HG03280 (cell line): ENCODE results near the gene DNAJC30.

Experiments used
- ATAC-seq: cut with Tn5 transposase; IDR thresholded peaks from one replicate; pipeline ENCODE4 v1.9.1; 2021; ENCODE audit warnings: mild to moderate bottlenecking, moderate library complexity; ENCODE audit not compliant: unreplicated experiment

The DNAJC30 gene

DNA sequence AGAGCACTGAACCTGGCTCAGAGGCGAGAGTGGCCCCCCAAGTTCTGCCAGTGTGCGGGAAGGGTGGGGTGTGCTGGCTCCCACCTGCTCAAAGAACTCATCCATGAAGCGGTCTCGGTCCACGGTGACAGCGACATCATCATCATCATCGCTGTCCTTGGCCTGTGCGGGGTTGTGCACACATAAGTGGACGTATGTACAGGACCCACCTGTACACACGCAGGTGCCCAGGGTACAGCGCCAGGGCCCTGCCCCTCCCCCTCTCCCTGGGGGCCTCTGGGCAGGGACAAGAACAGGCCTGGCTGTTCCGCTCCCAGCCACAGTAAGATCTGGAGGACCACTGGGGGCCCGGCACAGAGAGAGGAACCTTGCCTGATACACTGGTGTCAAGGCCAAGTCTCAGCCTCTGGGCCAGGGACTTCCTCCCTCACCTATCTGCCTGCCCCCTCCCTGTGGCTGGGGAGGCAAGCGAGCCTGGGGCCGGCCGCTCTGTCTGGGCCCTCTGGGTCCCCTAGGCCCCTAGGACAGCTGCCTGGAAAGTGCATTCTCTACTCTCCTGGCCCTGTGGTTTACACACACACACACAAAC is 25.8 kb upstream of the DNAJC30 start:
- no peak for ATAC-seq

DNA sequence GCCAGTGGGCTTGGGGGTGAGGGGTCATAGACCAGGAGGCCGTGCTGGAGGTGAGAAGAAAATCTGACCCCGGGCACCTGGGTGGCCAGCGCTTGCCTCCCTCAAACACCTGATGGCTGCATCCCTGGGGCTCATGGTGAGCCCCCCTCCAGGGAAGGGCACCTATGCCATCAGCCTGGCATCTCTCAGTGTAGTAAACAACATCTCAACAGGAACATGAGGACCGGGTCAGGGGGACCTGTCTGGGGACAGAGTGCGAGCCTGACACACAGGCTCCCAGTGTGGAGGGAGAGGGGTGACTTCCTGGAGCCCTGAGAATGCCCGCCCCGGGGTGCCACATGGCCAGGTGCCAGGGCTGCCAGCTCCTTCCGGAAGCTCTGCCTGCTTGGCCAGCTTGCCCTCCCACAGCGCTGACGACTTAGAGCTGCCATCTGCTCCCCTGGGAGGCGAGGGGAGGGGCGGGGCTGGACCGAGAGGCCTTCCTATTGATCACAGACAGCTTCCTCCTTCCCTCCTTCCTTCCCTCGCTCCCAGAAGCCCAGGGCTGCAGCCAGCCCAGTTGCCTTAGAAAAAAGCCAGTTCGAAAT is 23.9 kb upstream of the DNAJC30 start:
- no peak for ATAC-seq

DNA sequence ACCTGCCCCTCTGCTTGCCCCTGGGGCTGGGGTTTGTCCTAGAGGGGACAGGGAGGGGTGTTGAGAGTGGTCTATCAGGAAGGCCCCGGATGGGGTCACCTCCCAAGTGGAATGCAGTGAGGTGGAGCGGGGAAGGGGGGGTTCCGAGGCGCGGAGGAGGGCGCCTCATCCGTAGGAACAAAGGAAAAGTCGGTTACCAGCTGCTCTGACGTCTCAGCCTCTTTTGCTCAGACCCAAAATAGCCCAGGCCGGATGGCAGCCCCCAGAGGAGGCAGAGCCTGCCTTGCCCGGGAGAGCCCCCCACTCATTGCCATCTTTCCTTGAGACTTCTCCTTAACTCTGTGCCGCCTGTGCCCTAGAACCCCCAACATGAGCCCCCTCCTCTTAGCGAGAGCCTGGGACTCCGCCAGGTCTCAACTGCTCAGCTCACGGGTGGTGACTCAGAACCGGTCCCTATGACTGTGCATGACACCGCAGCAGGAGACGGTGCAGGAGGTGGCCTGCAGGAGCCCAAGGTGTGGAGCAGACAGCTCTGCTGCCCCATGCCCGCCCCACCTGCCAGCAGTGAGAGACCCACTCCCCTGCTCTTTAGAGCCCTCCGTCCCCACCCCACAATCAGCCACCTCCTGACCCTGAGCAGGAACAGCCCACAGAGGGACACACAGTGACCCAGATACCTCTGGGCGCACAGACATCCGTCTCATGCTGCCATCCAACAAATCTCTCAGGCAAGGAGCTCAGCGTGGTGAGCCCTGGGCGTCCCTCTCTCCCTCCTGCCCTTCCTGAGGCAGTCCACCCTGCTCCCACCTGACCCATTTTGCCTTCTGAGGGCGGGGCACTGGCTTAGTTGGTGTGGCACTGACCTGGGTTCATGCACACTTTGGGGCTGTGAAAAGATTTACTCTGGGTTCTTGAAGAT is 23.1 kb upstream of the DNAJC30 start:
- ATAC-seq = no peak

DNA sequence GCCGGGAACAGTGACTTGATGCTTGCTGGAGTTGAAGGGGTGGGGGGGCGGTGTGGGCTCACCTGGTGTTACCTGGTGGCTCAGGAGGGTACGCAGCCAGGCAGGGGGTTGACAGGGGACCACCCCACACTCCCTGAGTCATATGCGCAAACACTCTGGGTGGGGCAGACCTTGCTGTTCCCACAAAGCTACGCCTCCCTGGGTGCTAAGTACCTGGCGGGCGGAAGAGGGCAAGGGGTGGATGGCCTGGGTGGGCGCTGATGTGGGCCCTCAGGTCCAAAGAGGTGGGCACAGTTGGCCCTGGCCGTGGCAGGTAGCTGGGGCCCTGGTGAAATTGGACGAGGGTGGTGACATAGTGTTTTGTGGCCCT is 22.3 kb upstream of the DNAJC30 start:
- ATAC-seq = no peak

DNA sequence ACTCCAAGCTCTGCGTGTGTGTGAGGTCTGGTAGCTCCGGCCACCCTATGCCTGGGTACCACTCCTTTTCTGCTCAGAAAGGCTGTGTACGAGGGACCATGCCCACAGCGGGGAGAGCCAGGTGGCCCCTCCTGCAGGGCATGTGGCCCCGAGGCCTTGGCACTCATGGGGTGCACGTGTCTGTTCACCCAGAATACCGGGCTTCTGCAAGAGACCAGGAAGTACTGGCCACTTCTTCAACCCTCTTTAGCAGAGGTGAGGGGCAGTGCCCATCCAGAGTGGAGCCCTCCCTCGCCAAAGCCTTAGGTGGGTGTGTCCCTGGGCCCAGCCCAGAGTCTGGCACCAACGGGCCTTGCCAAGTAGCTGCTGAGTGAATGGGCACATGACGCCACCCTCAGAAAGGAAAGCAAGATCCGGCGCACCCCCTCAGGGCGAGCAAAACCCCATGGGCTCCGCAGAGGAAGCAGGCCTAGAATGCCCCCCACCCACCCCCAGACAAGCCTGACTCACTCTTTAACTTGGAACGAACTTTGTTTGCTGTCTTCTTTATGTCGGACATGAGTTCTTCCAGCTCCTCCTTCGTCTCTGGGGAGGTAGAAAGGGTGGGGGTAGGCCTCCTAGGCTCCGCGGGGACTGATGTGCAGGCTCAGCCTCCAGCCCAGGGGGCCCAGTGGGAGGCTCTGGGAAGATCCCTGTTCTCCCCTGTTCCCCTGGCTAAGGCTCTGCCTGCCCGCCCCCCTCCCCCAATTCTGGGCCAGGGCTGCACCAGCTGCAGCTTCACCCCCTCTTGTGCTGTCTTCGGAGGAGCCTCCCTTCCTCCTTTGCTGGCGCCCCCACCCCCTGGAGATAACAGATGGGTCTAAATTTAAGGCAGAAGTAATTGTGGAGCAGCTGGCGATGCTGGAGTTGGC is 21.6 kb upstream of the DNAJC30 start:
- ATAC-seq = no peak

DNA sequence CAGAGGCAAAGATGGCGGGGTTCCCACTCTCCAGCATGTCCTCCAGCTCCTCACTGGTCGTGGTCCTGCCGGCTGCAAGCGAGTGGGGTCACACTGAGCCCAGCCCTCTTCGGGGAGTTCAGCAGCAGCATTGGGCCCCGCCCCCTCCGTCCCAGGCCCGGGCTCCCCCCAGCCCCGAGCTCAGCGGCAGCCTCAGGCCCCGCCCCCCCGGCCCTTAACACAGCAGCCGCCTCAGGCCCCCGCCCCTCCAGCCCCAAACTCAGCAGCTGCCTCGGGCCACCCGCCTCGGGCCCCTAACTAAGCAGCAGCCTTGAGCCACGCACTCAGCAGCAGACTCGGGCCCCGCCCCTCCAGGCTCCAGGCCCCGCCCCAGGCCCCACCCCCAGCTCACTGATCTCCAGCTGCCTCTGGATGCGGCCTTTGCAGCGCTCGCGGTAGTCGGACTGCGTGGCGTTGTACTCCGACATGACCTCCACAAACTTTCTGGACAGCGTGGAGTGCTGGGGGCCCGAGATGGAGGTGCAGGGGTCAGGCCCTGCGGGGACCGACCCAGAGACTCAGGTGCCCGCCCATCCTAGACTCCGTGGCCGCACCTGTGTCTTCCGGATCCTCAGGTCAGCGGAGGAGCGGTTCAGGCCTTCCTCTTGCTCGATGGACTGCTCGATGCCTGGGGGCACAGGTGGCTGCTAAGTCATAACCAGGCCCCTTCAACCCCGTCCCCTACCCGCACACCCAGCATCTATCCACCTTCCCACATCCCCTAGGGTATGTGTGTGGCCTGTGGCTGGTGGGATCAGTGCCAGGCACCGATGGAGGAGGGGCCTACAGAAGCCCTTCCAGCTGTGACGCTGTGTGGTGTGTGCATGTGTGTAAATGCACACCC is 20.7 kb upstream of the DNAJC30 start:
- ATAC-seq = no peak

DNA sequence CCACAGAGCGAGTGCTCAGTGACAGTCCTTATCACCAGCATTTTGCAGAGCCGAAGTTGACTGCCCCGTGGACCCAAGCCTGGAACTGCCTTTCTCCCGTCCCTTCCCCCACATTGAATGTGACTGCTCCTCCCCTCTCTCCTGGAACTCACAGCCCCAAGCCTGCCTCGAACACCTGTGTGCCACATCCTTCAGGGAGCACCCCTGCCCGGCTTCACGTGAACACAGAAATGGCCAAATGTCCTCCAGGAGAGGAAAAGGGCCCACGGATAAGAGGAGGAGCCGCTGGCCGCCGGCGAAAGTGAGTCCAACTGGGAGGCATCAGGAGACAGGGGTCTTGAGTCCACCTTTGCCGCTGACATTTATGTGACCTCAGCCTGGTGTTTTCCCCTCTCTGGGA is 20.0 kb upstream of the DNAJC30 start:
- no peak for ATAC-seq

DNA sequence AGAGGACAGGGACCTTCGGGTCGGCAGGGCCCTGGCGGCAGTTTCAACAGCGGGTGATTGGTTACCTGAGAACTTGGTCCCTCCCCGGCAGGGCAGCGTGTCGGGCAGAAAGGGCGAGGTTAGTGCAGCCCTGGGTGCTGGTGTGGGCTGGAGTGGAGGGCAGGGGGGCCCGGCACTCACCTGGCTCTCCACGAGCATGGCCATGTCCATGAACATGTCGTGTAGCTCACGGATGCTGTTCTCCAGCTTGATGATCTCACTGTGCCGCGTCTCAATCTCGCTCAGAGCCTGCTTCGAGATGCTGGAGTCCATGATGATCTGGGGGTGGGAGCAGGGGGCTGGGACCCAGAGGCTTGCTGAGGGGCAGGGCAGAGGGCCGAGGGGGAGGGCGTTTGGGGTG is 19.4 kb upstream of the DNAJC30 start:
- ATAC-seq = no peak

DNA sequence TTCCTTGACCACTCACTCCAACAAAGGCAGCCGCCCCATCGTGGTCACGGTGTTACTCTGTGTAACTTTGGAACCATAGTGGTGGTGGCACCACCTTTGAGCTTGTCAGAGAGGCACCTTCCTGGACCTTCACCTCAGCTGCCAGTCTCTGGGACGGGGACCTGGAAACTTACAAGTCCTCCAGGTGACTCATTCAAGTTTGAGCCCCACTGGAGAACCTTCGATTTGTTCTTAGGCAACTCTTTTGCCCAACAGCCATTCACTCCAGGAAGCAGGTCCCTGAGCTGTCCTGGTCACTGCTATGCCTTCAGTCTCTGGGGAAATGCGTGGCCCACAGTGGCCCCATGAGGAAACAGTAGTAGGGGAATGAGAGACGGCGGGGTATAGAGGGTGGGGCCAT is 19.0 kb upstream of the DNAJC30 start:
- no peak for ATAC-seq

DNA sequence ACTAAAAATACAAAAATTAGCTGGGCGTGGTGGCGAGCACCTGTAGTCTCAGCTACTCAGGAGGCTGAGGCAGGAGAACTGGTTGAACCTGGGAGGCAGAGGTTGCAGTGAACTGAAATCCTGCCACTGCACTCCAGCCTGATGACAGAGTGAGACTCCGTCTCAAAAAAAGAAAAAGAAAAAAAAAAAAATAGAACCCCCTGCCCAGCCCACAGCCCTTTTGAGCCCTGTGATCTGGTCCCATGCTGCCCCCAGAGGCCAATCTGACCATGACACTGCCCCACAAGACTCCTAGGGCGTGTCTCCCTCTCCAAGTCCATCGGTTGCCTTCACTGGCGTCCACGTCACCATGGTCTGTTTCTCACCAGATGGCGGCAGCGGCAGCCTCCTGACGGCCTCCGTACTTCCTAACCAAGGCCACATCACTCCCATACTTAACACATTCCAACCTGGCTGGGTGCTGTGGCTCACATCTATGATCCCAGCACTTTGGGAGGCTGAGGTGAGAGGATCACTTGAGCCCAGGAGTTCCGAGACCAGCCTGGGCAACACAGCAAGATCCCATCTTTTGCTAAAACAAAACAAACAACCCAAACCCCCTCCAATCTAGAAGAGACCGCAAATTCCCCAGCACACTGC is 18.2 kb upstream of the DNAJC30 start:
- ATAC-seq = no peak

DNA sequence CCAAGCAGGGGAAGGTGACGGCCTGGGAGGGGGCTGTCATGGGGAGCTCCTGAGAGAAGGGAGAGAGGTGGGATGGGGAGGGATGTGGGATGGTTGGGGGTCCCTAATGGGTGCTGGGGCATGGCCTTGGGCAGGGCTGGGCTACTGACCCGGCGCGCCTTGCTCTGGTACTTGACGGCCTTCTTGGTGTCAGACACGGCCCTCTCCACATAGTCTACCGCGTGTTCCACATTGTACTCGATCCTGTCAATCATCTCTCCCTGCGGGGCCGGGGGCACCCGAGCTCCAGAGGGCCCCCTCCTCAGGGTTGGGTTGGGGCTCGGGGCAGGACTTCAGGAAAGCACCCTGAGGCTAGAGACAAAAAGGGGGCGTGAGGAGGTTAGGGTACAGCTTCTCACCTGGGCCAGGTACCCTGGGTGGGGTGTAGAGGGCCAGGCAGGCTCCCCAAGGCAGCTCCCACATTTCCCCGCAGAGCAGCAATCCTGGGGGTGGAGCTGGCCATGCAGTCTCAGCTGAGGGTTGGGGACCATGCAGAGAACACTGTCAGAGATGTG is 17.4 kb upstream of the DNAJC30 start:
- ATAC-seq = no peak

DNA sequence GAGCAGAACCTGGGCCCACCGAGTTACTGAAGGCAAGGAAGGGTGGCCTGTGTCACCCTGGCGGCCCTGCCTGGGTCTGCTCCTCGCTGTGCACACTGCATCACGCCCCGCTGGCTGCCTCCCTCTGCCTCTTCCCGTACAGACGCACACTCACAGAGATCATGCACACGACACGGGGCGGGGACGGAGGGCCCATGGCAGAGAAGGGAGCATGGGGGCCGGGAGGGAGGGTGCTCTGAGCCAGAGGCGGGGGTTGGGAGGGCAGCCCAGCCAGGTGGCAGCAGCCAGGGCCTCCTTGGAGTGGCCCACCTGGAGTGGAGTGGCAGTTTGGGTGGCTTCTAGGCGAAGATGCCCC is 16.8 kb upstream of the DNAJC30 start:
- no peak for ATAC-seq

DNA sequence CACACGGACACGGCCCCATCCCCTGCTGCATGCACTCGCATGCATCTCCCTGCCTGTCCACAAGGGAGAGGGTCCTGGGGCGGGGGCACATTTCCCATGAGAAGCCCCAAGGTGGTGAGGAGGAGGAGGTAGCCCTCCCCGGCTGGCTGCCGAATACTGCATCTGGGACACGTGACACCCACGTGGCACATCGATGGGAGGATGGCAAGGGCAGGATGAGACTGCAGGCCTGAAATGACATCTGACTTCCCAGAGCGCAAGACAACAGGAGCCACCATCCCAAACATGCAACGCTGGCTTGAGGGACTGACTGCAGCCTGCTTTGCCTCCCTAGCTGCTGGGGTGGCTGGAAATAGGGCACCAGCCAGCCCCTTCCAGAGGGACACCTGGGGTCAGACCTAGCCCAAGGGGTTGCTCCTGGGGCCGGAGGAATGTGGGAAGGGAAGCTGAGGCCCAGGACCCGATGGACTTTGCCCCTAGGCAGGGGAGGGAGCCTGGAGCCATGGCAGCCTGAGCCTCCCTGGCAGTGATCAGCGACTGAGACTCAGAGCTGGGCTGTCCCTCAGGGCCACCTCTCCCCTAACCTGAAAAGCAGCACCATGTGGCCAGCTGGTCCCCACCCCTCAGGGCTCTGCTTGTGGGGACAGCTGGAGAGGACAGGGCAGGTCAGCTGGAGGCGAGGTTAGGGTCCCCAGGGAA is 16.3 kb upstream of the DNAJC30 start:
- no peak for ATAC-seq

DNA sequence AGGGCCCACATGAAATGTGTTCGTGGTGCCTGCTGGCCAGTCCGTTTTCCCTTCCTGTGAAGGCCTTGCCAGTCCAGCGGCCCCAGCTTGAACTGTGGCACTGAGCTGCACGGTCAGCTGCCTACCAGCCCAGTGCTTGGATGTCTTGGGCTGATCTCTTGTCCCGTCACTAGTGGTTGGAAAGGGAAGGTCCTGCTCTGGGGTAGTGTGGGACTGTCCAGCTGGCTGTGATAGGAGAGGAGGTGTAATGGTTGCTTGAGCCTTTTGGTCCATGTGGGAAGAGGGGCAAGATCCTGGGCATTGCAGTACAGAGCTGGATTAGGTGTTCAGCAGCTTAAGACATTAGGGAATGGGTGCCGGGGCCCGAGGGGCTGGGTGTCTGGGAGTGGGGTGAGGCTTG is 15.2 kb upstream of the DNAJC30 start:
- ATAC-seq = no peak

DNA sequence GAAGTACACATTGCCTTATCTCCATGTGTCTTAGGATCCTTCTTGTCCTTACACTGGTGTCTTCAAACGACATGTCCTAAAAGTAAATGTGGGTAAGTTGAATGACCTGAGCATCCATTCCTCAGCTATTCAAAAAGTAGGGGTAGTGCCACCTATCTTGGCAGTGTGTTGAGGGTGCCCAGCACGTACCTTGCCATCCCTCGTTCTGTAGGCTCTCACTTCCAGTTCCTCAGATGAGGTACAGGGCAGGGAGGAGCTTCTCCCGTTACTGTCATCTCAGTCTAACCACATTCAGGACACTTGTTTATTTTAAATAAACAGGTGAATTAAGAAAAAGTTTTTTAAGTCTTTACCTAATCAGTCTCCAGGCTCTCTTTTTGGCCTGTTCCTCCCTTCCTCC is 13.1 kb upstream of the DNAJC30 start:
- ATAC-seq = no peak

DNA sequence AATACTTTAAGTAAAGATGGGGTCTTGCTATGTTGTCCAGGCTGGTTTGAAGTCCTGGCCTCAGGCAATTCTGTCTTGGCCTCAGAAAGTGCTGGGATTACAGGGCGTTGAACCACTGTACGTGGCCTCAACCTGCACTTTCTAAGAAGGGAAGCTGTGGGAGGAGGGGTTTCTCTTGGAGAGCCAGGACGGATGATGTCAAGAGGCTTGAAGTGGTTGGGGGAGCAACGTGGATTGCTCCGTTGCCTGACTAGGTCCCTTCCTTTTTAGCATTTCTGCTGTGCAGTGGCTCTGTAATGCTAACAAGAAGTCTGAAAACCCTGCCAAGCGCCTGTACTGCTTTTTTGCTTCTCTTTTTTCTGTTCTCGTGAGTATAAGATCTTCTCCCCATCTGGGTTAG is 7.4 kb upstream of the DNAJC30 start:
- no peak for ATAC-seq

DNA sequence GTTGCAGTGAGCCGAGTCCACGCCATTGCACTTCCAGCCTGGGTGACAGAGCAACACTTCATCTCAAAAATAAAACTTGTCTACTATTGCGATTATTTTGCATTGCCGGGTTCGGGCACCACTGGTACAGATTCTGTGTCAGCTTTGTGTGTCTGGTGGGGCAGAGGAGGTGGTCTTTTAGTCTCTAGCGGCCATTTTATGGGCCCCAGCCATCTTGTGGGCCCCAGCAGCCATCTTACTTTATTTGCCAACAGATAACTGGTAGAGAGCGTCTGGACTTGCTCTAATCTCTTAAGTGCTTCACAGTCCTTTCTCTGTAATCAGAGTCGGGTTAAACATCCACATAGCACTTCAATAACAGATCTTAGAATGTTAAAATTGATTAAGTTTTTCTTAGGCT is 5.0 kb upstream of the DNAJC30 start:
- no peak for ATAC-seq

DNA sequence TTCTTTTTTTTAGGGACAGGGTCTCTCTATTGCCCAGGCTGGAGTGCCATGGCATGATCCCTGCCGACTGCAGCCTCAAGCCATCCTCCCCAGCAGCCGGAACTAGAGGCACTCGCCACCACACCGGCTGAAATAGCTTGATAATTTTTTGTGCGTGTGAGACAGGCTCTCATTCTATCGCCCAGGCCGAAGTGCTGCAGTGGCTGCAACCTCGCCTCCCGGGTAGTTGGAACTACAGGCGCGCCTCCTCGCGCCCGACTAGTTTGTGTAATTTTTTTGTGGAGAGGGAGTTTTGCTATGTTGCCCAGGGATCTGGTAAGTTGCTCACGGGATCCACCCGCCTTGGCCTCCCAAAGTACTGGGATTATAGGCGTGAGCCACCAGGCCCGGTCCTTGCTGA is 2.1 kb upstream of the DNAJC30 start:
- ATAC-seq = no peak
